HepG2 (cell line): ENCODE data around the gene MRPL43. TPM values are rescaled to one million over a fixed set of nuclear protein-coding genes. Genes with fewer than 3 reads are reported as not detected.

Experiments
- MAZ ChIP-seq, 2 experiments: sonication (generic) in 1 of 2; formaldehyde crosslinking in 1 of 2; IDR thresholded peaks; 2 replicates each; pipeline versions ENCODE4 v1.5.0 to v1.6.1; 2012 to 2020; ENCODE audit warnings: low read depth in 2 of 2, mild to moderate bottlenecking in 2 of 2, borderline replicate concordance in 1 of 2, improper control_type of control experiment in 1 of 2, low read length in 1 of 2, missing genetic modification reagents in 1 of 2, moderate library complexity in 1 of 2
- NFKB2 ChIP-seq: sonication (generic); formaldehyde crosslinking; IDR thresholded peaks from 2 replicates; pipeline ENCODE4 v1.4.0; 2020; ENCODE audit warnings: missing genetic modification reagents, borderline replicate concordance
- POLR2G ChIP-seq: fragments of 200-400 bp; formaldehyde crosslinking; IDR thresholded peaks from 2 replicates; pipeline ENCODE4 v1.6.1; 2018; ENCODE audit warnings: mild to moderate bottlenecking, low read depth, low read length, moderate library complexity
- SALL2 ChIP-seq: sonication (generic); formaldehyde crosslinking; IDR thresholded peaks from 2 replicates; pipeline ENCODE4 v1.8.1; 2023; ENCODE audit warnings: mild to moderate bottlenecking, missing genetic modification reagents, inconsistent platforms
- TGIF2 ChIP-seq: IDR thresholded peaks from 2 replicates; pipeline ENCODE4 v1.6.1; 2016; ENCODE audit warnings: control low read depth, missing compliant biosample characterization
- ZNF136 ChIP-seq: sonication (generic); formaldehyde crosslinking; IDR thresholded peaks from 2 replicates; pipeline ENCODE4 v1.8.1; 2022; ENCODE audit warnings: low read depth, mild to moderate bottlenecking, moderate library complexity, missing genetic modification reagents
- ZNF235 ChIP-seq: sonication (generic); formaldehyde crosslinking; IDR thresholded peaks from 2 replicates; pipeline ENCODE4 v1.8.1; 2023; ENCODE audit warnings: mild to moderate bottlenecking, missing genetic modification reagents, borderline replicate concordance
- ZNF451 ChIP-seq: sonication (generic); formaldehyde crosslinking; IDR thresholded peaks from 2 replicates; pipeline ENCODE4 v1.5.0; 2020; ENCODE audit warnings: mild to moderate bottlenecking, missing genetic modification reagents
- ZNF547 ChIP-seq: sonication (generic); formaldehyde crosslinking; IDR thresholded peaks from 2 replicates; pipeline ENCODE4 v1.5.1; 2020; ENCODE audit warnings: mild to moderate bottlenecking, missing genetic modification reagents
- ZNF563 ChIP-seq: sonication (generic); formaldehyde crosslinking; IDR thresholded peaks from 2 replicates; pipeline ENCODE4 v1.8.0; 2022; ENCODE audit warnings: mild to moderate bottlenecking, moderate library complexity, missing genetic modification reagents
- ZNF670 ChIP-seq: sonication (generic); formaldehyde crosslinking; IDR thresholded peaks from 2 replicates; pipeline ENCODE4 v1.8.0; 2022; ENCODE audit warnings: mild to moderate bottlenecking, missing genetic modification reagents, borderline replicate concordance
- polyA plus RNA-seq, 8 experiments: library from polyadenylated mRNA; depleted of rRNA in 3 of 8; stranded (reverse) in 7 of 8; unstranded in 1 of 8; fragments of >200 nt; fragmentation: Illumina TruSeq in 4 of 8; extraction: Trizol in 4 of 8; gene quantifications; 2 replicates each; pipeline versions ENCODE4 v1.2.1 to v1.2.3, GENCODE V29; 2011 to 2016; ENCODE audit warnings: low read depth in 4 of 8, missing spikeins in 1 of 8, mixed read lengths in 1 of 8; ENCODE audit not compliant: insufficient read depth in 1 of 8
- total RNA-seq, 5 experiments: library from RNA; depleted of rRNA; stranded (reverse); fragments of >200 nt; fragmentation: Illumina TruSeq; extraction: Trizol; gene quantifications; 2 replicates each; pipeline ENCODE4 v1.2.3, GENCODE V29; 2016; ENCODE audit warnings: low read depth in 1 of 5
- TF ChIP-seq, protein P1 (sequence below): sonication (generic); formaldehyde crosslinking; IDR thresholded peaks from 2 replicates; pipeline ENCODE4 v1.5.0; 2020; ENCODE audit warnings: mild to moderate bottlenecking, missing genetic modification reagents, borderline replicate concordance
- TF ChIP-seq, protein P2 (sequence below): sonication (generic); formaldehyde crosslinking; conservative IDR thresholded peaks from 2 replicates; pipeline ENCODE4 v1.4.0; 2020; ENCODE audit warnings: missing genetic modification reagents
- TF ChIP-seq, protein P3 (sequence below): sonication (generic); formaldehyde crosslinking; IDR thresholded peaks from 2 replicates; pipeline ENCODE4 v1.5.0; 2020; ENCODE audit warnings: mild to moderate bottlenecking, missing genetic modification reagents, moderate library complexity

Gene MRPL43
- total and polyA plus RNA-seq, 2 of the 13 experiments (the other 11 are each of a cell fraction or from before 2014, with no cell fraction given), result 71.0 to 73.7 TPM

GRCh38 chr10:101018600-101019439, 31.5 kb upstream of the MRPL43 start (continued):
- TF ChIP-seq, protein P1, sequence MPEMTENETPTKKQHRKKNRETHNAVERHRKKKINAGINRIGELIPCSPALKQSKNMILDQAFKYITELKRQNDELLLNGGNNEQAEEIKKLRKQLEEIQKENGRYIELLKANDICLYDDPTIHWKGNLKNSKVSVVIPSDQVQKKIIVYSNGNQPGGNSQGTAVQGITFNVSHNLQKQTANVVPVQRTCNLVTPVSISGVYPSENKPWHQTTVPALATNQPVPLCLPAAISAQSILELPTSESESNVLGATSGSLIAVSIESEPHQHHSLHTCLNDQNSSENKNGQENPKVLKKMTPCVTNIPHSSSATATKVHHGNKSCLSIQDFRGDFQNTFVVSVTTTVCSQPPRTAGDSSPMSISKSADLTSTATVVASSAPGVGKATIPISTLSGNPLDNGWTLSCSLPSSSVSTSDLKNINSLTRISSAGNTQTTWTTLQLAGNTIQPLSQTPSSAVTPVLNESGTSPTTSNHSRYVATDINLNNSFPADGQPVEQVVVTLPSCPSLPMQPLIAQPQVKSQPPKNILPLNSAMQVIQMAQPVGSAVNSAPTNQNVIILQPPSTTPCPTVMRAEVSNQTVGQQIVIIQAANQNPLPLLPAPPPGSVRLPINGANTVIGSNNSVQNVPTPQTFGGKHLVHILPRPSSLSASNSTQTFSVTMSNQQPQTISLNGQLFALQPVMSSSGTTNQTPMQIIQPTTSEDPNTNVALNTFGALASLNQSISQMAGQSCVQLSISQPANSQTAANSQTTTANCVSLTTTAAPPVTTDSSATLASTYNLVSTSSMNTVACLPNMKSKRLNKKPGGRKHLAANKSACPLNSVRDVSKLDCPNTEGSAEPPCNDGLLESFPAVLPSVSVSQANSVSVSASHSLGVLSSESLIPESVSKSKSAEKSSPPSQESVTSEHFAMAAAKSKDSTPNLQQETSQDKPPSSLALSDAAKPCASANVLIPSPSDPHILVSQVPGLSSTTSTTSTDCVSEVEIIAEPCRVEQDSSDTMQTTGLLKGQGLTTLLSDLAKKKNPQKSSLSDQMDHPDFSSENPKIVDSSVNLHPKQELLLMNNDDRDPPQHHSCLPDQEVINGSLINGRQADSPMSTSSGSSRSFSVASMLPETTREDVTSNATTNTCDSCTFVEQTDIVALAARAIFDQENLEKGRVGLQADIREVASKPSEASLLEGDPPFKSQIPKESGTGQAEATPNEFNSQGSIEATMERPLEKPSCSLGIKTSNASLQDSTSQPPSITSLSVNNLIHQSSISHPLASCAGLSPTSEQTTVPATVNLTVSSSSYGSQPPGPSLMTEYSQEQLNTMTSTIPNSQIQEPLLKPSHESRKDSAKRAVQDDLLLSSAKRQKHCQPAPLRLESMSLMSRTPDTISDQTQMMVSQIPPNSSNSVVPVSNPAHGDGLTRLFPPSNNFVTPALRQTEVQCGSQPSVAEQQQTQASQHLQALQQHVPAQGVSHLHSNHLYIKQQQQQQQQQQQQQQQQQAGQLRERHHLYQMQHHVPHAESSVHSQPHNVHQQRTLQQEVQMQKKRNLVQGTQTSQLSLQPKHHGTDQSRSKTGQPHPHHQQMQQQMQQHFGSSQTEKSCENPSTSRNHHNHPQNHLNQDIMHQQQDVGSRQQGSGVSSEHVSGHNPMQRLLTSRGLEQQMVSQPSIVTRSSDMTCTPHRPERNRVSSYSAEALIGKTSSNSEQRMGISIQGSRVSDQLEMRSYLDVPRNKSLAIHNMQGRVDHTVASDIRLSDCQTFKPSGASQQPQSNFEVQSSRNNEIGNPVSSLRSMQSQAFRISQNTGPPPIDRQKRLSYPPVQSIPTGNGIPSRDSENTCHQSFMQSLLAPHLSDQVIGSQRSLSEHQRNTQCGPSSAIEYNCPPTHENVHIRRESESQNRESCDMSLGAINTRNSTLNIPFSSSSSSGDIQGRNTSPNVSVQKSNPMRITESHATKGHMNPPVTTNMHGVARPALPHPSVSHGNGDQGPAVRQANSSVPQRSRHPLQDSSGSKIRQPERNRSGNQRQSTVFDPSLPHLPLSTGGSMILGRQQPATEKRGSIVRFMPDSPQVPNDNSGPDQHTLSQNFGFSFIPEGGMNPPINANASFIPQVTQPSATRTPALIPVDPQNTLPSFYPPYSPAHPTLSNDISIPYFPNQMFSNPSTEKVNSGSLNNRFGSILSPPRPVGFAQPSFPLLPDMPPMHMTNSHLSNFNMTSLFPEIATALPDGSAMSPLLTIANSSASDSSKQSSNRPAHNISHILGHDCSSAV, result no peak
- TF ChIP-seq TGIF2 (CRISPR knock-in tag) (peak; percentile 60), ZNF136 (no peak), ZNF451 (CRISPR knock-in tag) (0 out of 2 replicates have a peak, but pooled peaks have one; percentile 66), ZNF563 (peak; percentile 72; the same call in 1 of the 2 replicates), POLR2G (no peak), ZNF547 (CRISPR knock-in tag) (0 out of 2 replicates have a peak, but pooled peaks have one; percentile 21), ZNF670 (CRISPR knock-in tag) (no peak), SALL2 (no peak; the same call in 1 of the 2 replicates), ZNF235 (CRISPR knock-in tag) (0 out of 2 replicates have a peak, but pooled peaks have one; percentile 84), MAZ (IDR thresholded peaks at IDR 0.05; ENCODE audit: borderline replicate concordance, low read depth, low read length) (no peak), MAZ (CRISPR knock-in tag; IDR thresholded peaks at IDR 0.05; ENCODE audit: low read depth) (peak; percentile 80), NFKB2 (CRISPR knock-in tag) (peak; percentile 39; the same call in 1 of the 2 replicates)
- TF ChIP-seq, protein P2, sequence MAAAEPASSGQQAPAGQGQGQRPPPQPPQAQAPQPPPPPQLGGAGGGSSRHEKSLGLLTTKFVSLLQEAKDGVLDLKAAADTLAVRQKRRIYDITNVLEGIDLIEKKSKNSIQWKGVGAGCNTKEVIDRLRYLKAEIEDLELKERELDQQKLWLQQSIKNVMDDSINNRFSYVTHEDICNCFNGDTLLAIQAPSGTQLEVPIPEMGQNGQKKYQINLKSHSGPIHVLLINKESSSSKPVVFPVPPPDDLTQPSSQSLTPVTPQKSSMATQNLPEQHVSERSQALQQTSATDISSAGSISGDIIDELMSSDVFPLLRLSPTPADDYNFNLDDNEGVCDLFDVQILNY, result peak; percentile 13; the same call in 1 of the 2 replicates
- TF ChIP-seq, protein P3, sequence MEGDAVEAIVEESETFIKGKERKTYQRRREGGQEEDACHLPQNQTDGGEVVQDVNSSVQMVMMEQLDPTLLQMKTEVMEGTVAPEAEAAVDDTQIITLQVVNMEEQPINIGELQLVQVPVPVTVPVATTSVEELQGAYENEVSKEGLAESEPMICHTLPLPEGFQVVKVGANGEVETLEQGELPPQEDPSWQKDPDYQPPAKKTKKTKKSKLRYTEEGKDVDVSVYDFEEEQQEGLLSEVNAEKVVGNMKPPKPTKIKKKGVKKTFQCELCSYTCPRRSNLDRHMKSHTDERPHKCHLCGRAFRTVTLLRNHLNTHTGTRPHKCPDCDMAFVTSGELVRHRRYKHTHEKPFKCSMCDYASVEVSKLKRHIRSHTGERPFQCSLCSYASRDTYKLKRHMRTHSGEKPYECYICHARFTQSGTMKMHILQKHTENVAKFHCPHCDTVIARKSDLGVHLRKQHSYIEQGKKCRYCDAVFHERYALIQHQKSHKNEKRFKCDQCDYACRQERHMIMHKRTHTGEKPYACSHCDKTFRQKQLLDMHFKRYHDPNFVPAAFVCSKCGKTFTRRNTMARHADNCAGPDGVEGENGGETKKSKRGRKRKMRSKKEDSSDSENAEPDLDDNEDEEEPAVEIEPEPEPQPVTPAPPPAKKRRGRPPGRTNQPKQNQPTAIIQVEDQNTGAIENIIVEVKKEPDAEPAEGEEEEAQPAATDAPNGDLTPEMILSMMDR (CRISPR knock-in tag), result peak; percentile 100
